ENCODE results near the gene EFCAB14. TPM values are rescaled to one million over a fixed set of nuclear protein-coding genes. Genes with fewer than 3 reads are reported as not detected.

EFCAB14 gene
- total and polyA plus RNA-seq, 2 experiments from 2014 or later, result 23.3 to 49.0 TPM

- no peaks in the 10 kb centered on the region for H3K4me1 ChIP-seq (ENCODE audit: insufficient read depth)
- H3K9me2 ChIP-seq (ENCODE audit: insufficient read depth), result no peaks in the 10 kb centered on the region
- no peaks in the 10 kb centered on the region for H3K9me3 Mint-ChIP-seq
- no peaks in the 10 kb centered on the region for H3F3A ChIP-seq (replicated peaks; ENCODE audit: low read depth)
- H3K27ac ChIP-seq (ENCODE audit: low read depth), result no peak overlapping the region
- no peaks in the 10 kb centered on the region; the same call in 1 of the 3 replicates for H3K4me1 Mint-ChIP-seq
- no peak overlapping the region for H3K27ac Mint-ChIP-seq
- peaks cover 56% of the 10 kb centered on the region for H3K36me3 Mint-ChIP-seq (ENCODE audit: low read depth)
- no peak overlapping the region for H2AFZ ChIP-seq
- no peak overlapping the region for H3K4me3 Mint-ChIP-seq
- H3K27me3 ChIP-seq (ENCODE audit: insufficient read depth), result no peaks in the 10 kb centered on the region
- H3K36me3 ChIP-seq (ENCODE audit: insufficient read depth), result peaks cover 39% of the 10 kb centered on the region
- DNase-seq (ENCODE audit: low spot score) (no peak), ATAC-seq (no peak)
- peaks cover 3% of the 10 kb centered on the region for H4K20me1 ChIP-seq (replicated peaks; ENCODE audit: insufficient read depth)
- TF ChIP-seq ZNF114 (CRISPR knock-in tag; IDR thresholded peaks at IDR 0.05), result no peak
- TF ChIP-seq EZH2phosphoT487 (IDR thresholded peaks at IDR 0.05; ENCODE audit: unreplicated experiment), result no peak
- 0 out of 4 replicates have a peak, but pooled peaks of 1 of the 2 experiments have one; percentile 16 for TF ChIP-seq CTCF (conservative IDR thresholded peaks at IDR 0.05; ENCODE audit: low read depth in 2 of 2)
- no peak for TF ChIP-seq NANOG (IDR thresholded peaks at IDR 0.05; ENCODE audit: borderline replicate concordance)
- no peak for TF ChIP-seq CREB1 (CRISPR knock-in tag; IDR thresholded peaks at IDR 0.05; ENCODE audit: low read depth)
- H3K27me3 Mint-ChIP-seq (ENCODE audit: insufficient read depth, low read depth, poor library complexity), result peaks cover 2% of the 10 kb centered on the region
- no peak overlapping the region for H3K4me3 ChIP-seq
- no peaks in the 10 kb centered on the region for H3K79me2 ChIP-seq (replicated peaks; ENCODE audit: insufficient read depth)
- no peak overlapping the region for H3K4me2 ChIP-seq
These were observed 26.7 kb downstream of the EFCAB14 start for GRCh38 chr1:46691997-46692790.

- DNase-seq (ENCODE audit: low spot score) (no peak), ATAC-seq (no peak)
- H3K79me2 ChIP-seq (replicated peaks; ENCODE audit: insufficient read depth), result no peaks in the 10 kb centered on the region
- H3K36me3 ChIP-seq (ENCODE audit: insufficient read depth), result peaks cover 38% of the 10 kb centered on the region
- Mint-ChIP-seq H3K4me3 (no peak overlapping the region), H3K4me1 (no peaks in the 10 kb centered on the region; the same call in 1 of the 3 replicates), H3K36me3 (ENCODE audit: low read depth) (peaks cover 64% of the 10 kb centered on the region), H3K27me3 (ENCODE audit: insufficient read depth, low read depth, poor library complexity) (peaks cover 2% of the 10 kb centered on the region), H3K27ac (no peak overlapping the region), H3K9me3 (no peaks in the 10 kb centered on the region)
- H3K4me1 ChIP-seq (ENCODE audit: insufficient read depth), result no peaks in the 10 kb centered on the region
- no peak overlapping the region for H3K4me2 ChIP-seq
- no peaks in the 10 kb centered on the region for H3K27me3 ChIP-seq (ENCODE audit: insufficient read depth)
- peaks cover 3% of the 10 kb centered on the region for H4K20me1 ChIP-seq (replicated peaks; ENCODE audit: insufficient read depth)
- H2AFZ ChIP-seq, result no peak overlapping the region
- no peak overlapping the region for H3K4me3 ChIP-seq
- no peaks in the 10 kb centered on the region for H3K9me2 ChIP-seq (ENCODE audit: insufficient read depth)
- no peak overlapping the region for H3K27ac ChIP-seq (ENCODE audit: low read depth)
- H3F3A ChIP-seq (replicated peaks; ENCODE audit: low read depth), result no peaks in the 10 kb centered on the region
- TF ChIP-seq EZH2 (IDR thresholded peaks at IDR 0.05; ENCODE audit: low read depth, unreplicated experiment), result no peak
- no peak for TF ChIP-seq ZNF331 (CRISPR knock-in tag; IDR thresholded peaks at IDR 0.05; ENCODE audit: low read depth)
- no peak for TF ChIP-seq CTCF (conservative IDR thresholded peaks at IDR 0.05; ENCODE audit: low read depth in 2 of 2)
- no peak for TF ChIP-seq ZNF462 (CRISPR knock-in tag; IDR thresholded peaks at IDR 0.05)
- TF ChIP-seq POLR2AphosphoS5 (IDR thresholded peaks at IDR 0.05; ENCODE audit: low read depth), result no peak
These were observed 27.9 kb downstream of the EFCAB14 start for GRCh38 chr1:46690931-46691421.
